UCSD-AML1 (cell line): Measurements from ENCODE around the gene SMG9.
"Not testable (repeated sequence)": the region's sequence is repeated elsewhere in the genome, so short reads cannot be mapped to it uniquely, and the experiment has no call there.

Experiments used
- DNase-seq: peaks from one replicate; lab custom pipeline; 2025; ENCODE audit not compliant: unreplicated experiment; lab: John Stamatoyannopoulos, UW

SMG9 gene

DNA sequence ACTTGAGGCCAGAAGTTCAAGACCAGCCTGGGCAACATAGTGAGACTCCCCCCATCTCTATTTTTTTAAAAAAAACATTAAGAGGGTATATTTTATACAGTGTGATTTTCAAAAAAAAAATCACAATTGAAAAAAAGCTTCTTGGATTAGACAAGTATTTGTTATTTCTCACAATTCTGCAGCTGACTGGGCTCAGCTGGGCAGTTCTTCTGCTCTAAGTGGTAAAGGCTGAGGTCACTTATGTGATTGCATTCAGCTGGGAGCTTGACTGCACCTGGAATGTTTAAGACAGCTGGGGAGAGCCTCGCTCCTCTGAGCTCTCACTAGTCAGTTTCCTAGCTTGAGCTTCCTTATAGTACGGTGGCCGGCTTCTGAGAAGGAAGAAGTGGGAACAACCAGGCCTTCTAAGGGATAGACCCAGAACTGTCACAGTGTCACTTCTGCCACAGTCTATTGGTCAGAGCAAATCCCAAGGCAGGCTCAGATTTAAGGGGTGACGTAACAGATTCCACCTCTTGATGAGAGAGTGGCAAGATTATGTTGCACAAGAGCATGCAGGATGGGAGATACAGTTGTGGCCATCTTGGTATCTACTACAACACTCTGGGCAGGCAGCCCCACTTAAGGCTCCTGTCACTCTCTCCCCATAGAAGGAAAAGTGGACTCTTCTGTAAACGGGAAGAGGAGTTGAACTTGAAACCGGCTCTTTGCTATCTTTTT, 58.6 kb downstream of the SMG9 start:
- DNase-seq = no peak

GRCh38 chr19:43694553-43694952, 60.2 kb downstream of the SMG9 start:
- DNase-seq = no peak

GRCh38 chr19:43692877-43693276, 61.9 kb downstream of the SMG9 start:
- no peak for DNase-seq

DNA sequence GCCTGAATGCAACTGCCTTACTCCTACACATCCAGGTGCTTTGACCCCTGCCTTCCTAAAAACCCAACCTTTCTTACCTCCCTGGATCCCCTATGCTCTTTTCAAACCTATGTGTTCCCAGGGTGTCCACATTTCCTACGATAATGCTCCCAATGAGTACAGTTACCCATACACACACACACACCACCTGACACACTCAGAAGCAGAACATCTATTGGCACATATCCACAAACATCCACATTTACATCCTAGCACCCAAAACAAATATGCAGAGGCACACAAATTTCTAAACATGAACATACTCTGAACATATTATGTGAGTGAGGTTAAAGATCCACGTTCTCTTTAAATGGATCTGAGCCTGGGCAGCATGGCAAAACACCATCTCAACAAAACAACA, 62.4 kb downstream of the SMG9 start:
- DNase-seq = no peak

- no peak for DNase-seq
These were observed 63.0 kb downstream of the SMG9 start for GRCh38 chr19:43691755-43692154.

DNA sequence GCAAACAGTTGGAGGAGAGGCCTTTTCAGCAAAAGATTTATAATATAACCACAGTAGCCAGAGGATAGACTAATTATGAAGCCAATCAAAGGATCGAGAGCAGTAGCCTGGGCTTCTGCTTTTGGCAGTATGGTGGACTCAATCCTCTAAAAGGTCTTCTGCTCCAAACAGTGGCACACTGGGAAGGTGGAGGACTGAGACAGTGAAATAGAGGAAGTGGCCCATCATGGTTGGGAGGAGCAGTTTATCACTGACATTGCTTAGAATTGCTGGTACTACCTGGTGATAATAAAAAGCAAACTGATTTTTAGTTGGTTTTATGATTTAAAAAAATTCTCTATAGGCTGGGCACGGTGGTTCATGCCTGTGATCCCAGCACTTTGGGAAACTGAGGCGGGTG, 63.9 kb downstream of the SMG9 start:
- no peak for DNase-seq

GRCh38 chr19:43690444-43690843, 64.3 kb downstream of the SMG9 start:
- no peak for DNase-seq

DNA sequence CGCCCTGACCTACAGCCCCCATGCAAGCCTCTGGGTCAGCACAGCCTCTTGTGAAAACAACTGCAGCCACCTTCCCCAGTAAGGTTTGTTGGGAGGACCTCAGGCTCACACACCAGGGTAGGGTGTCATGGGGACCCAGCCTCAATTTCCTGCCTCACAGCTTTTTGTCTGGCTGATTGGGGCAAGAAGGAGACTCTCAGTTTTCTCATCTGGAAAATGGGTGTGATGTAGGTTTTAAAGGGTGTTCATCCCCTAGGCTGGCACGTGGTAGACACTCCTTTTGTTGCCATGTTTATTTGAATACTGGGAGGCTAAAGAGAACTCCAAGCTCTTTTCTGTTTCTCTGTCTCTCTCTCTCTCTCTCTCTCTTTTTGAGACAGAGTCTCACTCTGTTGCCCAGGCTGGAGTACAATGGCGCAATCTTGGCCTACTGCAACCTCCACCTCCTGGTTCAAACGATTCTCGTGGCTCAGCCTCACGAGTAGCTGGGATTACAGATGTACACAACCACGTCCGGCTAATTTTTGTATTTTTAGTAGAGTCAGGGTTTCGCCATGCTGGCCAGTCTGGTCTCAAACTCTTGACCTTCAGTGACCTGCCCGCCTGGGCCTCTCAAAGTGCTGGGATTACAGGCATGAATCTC, 66.6 kb downstream of the SMG9 start:
- no peak for DNase-seq

- DNase-seq = no peak
These were observed 67.1 kb downstream of the SMG9 start for GRCh38 chr19:43687660-43687997.

DNA sequence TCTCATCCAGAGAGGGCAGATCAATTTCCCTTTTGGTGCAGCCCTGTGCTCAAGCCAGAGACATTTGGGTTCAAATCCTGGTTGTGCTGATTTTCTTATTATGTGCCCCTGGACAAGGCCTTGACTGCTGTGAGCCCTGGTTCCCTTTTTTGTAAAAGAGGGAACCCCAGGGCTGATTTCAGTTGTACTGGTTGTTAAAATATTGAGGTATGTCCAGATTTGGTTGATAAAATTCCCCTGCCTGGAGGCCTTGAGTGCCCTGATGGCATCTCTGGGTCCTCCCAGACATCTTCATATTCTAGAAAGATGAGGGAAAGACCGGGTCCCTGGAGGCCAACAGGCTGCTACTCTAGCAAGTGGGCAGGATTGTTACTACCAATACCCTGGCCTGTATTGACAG, 70.4 kb downstream of the SMG9 start:
- DNase-seq = no peak

- no peak for DNase-seq
These were observed 70.9 kb downstream of the SMG9 start for GRCh38 chr19:43683905-43684304.

DNA sequence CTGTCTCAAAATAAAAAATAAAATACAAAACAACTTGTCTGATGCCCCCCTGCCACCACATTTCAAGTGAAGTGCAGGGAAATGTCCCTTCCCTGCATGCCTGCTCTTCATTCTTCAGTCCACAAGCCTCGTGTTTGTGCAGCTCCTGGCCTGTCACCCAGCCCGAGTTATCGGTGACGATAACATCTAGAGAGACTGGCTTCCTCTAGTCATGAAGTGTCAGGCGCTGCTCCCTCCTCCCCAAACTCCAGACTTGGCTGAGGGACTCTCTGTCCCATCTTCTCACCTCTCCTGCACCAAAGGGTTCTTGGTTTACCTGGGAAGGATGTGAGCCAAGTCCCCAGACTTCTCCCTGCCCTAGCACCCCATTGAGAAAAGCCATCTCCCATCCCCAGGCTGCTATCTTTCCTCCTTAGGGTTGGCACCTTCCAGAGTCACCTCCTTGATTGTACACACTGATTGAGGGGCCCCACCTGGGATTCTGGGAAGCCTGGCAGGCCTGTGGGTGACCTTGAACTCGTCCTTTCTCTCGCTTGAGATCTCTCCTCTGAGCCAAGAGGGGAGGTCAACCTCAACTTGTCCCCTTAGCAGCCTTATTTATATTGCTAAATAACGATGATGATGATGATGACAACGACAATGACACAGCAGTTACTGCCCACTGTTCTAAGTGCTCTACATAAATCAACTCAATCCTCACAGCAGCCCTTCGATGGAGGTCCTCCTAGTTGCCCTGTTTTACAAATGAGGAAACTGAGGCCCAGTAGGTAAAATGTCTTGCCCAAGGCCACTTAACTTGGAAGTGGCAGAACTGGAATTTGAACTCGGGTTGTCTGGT, 71.7 kb downstream of the SMG9 start:
- no peak for DNase-seq

- DNase-seq = not testable (repeated sequence)
These were observed 72.5 kb downstream of the SMG9 start for GRCh38 chr19:43682269-43682668.

- DNase-seq = no peak
These were observed 72.9 kb downstream of the SMG9 start for GRCh38 chr19:43681821-43682220.

- DNase-seq = no peak
These were observed 76.1 kb downstream of the SMG9 start for GRCh38 chr19:43678512-43679261.
